ENCODE data around the gene HOMER2.

HOMER2 gene

DNA sequence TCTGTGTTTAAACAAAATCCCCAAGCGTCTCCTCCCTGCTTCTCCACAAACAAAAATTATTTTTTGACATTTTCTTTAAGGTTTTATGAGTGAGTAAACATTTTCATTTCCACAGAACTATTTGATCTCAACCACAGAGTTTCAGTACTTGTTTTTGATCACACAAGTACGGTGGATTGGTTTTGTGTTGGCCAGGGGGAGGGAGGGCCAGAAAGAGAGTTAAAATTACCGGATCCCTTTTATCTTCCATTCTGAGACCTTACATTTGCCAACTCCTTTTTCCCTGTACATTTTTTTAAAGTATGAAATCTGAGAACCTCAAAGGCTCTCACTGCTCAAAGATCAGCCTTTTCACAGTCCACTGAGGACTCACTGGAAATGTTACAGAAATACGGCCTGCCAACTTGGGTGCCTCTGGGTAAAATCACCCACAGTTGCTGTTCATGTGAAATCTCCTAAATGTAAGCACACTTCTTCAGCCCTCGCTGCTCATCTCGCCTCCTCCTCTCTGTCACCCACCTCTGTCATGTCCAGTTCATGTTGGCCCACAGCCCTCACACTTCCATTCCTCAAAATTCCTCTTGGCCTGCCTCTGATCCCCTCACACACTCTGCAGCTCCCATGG, 1.7 kb downstream of the HOMER2 start:
- TF ChIP-seq, protein P1, sequence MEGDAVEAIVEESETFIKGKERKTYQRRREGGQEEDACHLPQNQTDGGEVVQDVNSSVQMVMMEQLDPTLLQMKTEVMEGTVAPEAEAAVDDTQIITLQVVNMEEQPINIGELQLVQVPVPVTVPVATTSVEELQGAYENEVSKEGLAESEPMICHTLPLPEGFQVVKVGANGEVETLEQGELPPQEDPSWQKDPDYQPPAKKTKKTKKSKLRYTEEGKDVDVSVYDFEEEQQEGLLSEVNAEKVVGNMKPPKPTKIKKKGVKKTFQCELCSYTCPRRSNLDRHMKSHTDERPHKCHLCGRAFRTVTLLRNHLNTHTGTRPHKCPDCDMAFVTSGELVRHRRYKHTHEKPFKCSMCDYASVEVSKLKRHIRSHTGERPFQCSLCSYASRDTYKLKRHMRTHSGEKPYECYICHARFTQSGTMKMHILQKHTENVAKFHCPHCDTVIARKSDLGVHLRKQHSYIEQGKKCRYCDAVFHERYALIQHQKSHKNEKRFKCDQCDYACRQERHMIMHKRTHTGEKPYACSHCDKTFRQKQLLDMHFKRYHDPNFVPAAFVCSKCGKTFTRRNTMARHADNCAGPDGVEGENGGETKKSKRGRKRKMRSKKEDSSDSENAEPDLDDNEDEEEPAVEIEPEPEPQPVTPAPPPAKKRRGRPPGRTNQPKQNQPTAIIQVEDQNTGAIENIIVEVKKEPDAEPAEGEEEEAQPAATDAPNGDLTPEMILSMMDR (IDR thresholded peaks at IDR 0.05; ENCODE audit: borderline replicate concordance, insufficient read depth, low read depth, low read length) = no peak
- H3K4me3 ChIP-seq (ENCODE audit: low read depth, low read length) = no peak overlapping the region

DNA sequence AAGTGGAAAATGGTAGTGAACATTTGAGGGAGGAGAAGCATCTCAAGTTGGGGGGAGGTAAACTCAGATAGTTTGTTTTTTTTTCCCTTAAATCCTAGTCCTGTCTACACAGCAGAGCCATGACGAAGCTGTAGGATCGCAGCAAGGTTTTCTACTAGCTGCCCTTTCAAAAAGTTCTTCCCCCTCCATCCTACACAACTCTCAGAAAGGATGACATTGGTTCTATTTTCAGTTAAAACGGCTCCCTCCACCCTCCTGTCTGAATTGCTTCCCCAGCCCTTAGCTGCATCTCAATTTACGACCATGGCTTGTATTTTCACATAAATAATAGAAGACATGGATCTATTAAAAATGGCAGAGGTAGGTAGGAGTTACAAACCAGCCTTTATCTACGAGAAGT, 2.2 kb downstream of the HOMER2 start:
- H3K4me3 ChIP-seq (ENCODE audit: low read depth, low read length) = no peak overlapping the region
- TF ChIP-seq, protein P1 (IDR thresholded peaks at IDR 0.05; ENCODE audit: borderline replicate concordance, insufficient read depth, low read depth, low read length) = no peak

DNA sequence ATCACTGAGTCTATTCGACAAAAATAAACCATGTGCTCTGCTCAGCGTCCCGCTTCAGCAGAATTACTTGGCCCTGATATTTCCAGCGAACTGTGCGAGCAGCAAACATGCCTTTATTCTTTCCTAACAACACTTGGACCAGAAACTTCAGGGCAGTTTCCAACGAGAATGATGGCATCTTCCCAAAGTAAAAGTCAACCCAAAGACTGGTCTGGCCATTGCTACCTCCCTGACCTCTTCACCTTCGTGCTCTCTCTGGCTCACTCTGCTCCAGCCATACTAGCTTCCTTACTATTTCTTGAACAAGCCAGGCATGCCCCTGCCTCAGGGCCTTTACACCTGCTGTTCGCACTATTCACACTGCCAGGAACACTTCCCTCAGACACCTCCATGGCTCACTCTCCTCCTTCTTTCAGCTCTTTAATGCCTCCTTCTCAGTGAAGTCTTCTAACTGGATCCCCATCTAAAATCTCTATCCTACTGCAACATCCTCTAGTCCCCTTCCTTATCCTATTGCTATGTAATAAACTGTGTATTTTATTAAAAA, 6.3 kb downstream of the HOMER2 start:
- TF ChIP-seq, protein P1 (IDR thresholded peaks at IDR 0.05; ENCODE audit: borderline replicate concordance, insufficient read depth, low read depth, low read length) = no peak
- H3K4me3 ChIP-seq (ENCODE audit: low read depth, low read length) = no peak overlapping the region

DNA sequence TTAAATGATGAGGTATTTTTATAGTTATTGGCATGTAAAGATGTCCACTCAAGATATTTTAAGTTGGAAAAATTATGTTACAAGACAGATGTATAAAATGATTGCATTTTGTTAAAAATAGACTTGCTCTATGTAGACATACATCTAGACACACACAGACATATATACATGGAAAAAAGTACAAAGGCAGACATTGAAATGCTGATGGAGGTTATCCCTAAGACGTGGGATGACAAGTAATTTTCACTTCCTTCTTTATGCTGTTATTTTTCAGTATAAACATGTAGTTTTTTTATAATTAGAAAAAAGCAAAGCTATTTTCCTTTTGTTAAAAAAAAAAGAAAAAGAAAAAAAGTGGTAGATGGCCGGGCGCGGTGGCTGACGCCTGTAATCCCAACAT, 7.2 kb downstream of the HOMER2 start:
- H3K4me3 ChIP-seq (ENCODE audit: low read depth, low read length) = no peak overlapping the region
- TF ChIP-seq, protein P1 (IDR thresholded peaks at IDR 0.05; ENCODE audit: borderline replicate concordance, insufficient read depth, low read depth, low read length) = no peak

DNA sequence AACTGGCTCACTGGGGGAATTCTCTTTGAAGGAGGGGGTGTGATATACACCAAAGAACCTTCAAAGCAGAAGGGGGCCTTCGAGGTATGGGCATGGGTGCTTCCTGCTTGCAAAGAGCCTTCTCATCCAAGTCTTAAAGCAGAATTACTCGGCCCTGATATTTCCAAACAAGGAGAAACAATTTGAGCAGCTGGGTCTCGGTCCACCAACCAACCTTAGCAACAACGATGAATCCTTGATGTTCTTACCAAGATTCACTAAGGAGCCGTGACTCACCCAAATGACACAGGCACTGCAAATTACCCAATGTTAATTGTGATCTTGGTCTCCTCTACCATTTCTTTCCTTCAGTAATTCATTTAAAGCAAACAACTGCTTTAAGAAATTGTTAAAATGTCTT, 7.7 kb downstream of the HOMER2 start:
- TF ChIP-seq, protein P1 (IDR thresholded peaks at IDR 0.05; ENCODE audit: borderline replicate concordance, insufficient read depth, low read depth, low read length) = no peak
- H3K4me3 ChIP-seq (ENCODE audit: low read depth, low read length) = no peak overlapping the region

DNA sequence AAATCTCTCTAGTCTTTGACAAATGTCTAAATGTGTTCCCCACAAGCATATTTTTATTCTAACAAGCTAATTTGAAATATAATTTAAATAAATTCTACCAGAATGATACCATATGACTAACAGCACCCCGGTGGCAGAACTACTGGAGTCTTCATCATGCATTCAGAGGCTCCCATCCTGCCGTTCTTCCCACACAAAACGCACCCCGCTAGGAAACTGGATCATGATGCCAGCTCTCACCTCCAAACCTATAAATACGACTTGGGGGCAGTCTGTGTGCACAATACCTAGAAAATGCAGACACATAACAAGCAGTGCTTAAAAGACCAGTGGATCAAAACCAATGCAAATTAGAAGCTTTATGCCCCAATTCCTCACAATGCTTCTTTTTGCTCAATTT, 8.5 kb downstream of the HOMER2 start:
- no peak overlapping the region for H3K4me3 ChIP-seq (ENCODE audit: low read depth, low read length)
- TF ChIP-seq, protein P1 (IDR thresholded peaks at IDR 0.05; ENCODE audit: borderline replicate concordance, insufficient read depth, low read depth, low read length) = no peak

DNA sequence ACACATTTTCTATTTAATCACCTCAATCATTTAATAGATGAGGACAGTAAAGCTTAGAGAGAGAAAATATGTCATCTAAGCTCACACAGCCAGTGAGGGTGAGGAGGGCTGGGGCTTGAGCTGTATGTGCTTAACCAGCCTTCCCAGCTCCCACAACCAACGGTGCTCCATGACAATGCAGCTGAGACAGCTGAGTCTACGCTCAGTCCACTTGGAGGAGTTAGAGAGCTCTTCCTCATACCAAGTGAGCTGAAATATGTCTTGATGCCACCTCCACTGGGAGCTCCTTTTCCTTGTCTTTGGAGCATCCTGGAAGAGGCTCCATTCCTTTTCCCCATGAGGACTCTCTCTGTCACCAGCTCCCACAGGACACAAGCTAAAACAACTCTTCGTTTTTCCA, 9.3 kb downstream of the HOMER2 start:
- TF ChIP-seq, protein P1 (IDR thresholded peaks at IDR 0.05; ENCODE audit: borderline replicate concordance, insufficient read depth, low read depth, low read length) = no peak
- no peak overlapping the region for H3K4me3 ChIP-seq (ENCODE audit: low read depth, low read length)

Measured in GM12875 (cell line).